Ascending aorta (tissue), 2 donors: ENCODE data around the gene BCL11A. TPM values are rescaled to one million over a fixed set of nuclear protein-coding genes. Genes with fewer than 3 reads are reported as not detected.

Experiments used
- DNase-seq, 2 donors: peaks; one replicate each; pipeline ENCODE4 v3.0.0-alpha.2; 2019; ENCODE audit warnings: low spot score in 2 of 2
- H3K27ac ChIP-seq, 2 donors: fragments of 200-600 bp; sonication (generic); one replicate each; pipeline ENCODE4 v1.5.1; 2016 to 2017; ENCODE audit warnings: mild to moderate bottlenecking in 1 of 2
- H3K27me3 ChIP-seq: fragments of 200-600 bp; sonication (generic); one replicate; pipeline ENCODE4 v1.5.1; 2017
- H3K36me3 ChIP-seq, 2 donors: fragments of 200-600 bp; sonication (generic); one replicate each; pipeline ENCODE4 v1.5.1; 2016
- H3K4me1 ChIP-seq, 2 donors: fragments of 200-600 bp; sonication (generic); one replicate each; pipeline ENCODE4 v1.5.1; 2016 to 2017; ENCODE audit warnings: mild to moderate bottlenecking in 1 of 2
- H3K4me3 ChIP-seq, 2 donors: fragments of 200-600 bp; sonication (generic); one replicate each; pipeline ENCODE4 v1.5.1; 2016 to 2017; ENCODE audit warnings: mild to moderate bottlenecking in 1 of 2
- H3K9me3 ChIP-seq, 2 donors: fragments of 200-600 bp; sonication (generic); one replicate each; pipeline ENCODE4 v1.5.1; 2016
- intact Hi-C: fragments of 100-400 bp; cut with DNase I; formaldehyde crosslinking; loops from one replicate; pipeline ENCODE4 v1.15.1; 2023
- total RNA-seq: library from RNA; depleted of rRNA; stranded (reverse); fragments of >200 nt; gene quantifications from one replicate; pipeline ENCODE4 v1.1.0, GENCODE V29; 2016
- TF ChIP-seq, protein P1 (sequence below), 3 experiments: fragments of 200-600 bp in 2 of 3; fragments of 450-650 bp in 1 of 3; sonication (generic) in 2 of 3; IDR thresholded peaks; one replicate each; pipeline ENCODE4 v1.5.1; 2016 to 2019; ENCODE audit warnings: antibody characterized with exemption in 3 of 3, mild to moderate bottlenecking in 1 of 3, moderate library complexity in 1 of 3

Gene BCL11A
- total RNA-seq, 1 donor from 2014 or later, result 0.11 TPM

DNA sequence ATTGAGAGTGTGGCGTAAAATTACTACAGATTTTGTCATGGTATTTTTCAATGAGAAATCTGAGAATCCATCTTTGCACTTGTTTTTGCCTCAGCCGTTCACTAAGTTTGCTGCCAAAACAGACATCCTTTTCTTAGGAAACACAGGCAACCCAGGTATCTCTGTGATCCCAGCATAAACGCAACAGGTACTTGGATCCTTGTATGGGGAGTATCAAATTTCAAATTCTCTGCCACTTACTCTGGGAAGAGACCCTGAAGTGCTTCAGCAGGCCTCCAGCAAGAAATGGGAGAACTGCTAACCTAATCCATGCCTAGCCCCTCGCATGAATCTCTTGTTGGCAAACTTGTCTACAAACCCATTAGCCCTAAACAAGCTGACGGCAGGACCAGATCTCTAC is 83.1 kb downstream of the BCL11A start:
- no peaks in the 10 kb centered on the region for H3K9me3 ChIP-seq
- no peaks in the 10 kb centered on the region for H3K27me3 ChIP-seq
- intact Hi-C loops, result no loop called here
- TF ChIP-seq, protein P1, sequence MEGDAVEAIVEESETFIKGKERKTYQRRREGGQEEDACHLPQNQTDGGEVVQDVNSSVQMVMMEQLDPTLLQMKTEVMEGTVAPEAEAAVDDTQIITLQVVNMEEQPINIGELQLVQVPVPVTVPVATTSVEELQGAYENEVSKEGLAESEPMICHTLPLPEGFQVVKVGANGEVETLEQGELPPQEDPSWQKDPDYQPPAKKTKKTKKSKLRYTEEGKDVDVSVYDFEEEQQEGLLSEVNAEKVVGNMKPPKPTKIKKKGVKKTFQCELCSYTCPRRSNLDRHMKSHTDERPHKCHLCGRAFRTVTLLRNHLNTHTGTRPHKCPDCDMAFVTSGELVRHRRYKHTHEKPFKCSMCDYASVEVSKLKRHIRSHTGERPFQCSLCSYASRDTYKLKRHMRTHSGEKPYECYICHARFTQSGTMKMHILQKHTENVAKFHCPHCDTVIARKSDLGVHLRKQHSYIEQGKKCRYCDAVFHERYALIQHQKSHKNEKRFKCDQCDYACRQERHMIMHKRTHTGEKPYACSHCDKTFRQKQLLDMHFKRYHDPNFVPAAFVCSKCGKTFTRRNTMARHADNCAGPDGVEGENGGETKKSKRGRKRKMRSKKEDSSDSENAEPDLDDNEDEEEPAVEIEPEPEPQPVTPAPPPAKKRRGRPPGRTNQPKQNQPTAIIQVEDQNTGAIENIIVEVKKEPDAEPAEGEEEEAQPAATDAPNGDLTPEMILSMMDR (IDR thresholded peaks at IDR 0.05), result no peak
- H3K36me3 ChIP-seq, result no peaks in the 10 kb centered on the region
- H3K4me1 ChIP-seq, result no peaks in the 10 kb centered on the region
- H3K4me3 ChIP-seq, result no peak overlapping the region
- DNase-seq, result no peak
- no peak overlapping the region for H3K27ac ChIP-seq

DNA sequence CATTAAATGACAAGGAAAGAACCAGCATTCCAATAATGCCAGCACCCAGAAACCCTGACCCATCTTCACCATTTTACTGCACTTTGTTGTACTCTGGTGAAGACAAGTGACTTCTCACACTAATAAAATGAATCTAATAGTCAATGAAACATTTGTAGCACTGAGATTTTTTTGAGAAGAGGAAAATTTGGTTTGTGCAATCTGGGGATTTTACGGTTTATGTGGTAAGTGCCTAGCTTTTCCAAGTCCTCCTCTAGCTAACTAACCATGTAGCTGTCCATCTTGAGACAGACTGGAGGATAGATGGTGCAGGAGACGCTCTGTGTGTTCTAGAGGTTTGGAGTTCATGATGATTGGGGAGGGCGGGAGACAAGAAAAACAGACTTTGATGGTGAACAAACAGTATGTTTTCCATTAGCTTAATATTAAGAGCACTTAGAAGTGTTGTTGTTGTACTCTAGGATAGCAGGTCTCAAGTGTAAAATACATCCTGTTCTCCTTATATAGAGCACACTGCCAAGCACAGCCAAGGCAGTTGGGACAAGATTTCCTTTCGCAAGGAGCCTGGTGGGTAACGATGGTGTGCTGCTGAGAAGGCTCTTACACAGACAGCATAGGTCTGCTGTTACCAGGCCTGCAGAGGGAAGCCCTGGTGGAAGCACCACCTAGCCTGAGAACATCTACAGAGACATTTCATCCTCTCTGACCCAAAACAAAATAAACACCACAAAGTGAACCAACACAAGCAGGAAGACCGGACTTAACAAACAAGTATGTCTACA is 83.7 kb downstream of the BCL11A start:
- H3K27ac ChIP-seq, result no peak overlapping the region
- intact Hi-C loops, result no loop called here
- no peaks in the 10 kb centered on the region for H3K9me3 ChIP-seq
- DNase-seq, result no peak
- H3K4me3 ChIP-seq, result no peak overlapping the region
- no peaks in the 10 kb centered on the region for H3K27me3 ChIP-seq
- H3K4me1 ChIP-seq, result no peaks in the 10 kb centered on the region
- no peaks in the 10 kb centered on the region for H3K36me3 ChIP-seq
- TF ChIP-seq, protein P1 (IDR thresholded peaks at IDR 0.05), result no peak

DNA sequence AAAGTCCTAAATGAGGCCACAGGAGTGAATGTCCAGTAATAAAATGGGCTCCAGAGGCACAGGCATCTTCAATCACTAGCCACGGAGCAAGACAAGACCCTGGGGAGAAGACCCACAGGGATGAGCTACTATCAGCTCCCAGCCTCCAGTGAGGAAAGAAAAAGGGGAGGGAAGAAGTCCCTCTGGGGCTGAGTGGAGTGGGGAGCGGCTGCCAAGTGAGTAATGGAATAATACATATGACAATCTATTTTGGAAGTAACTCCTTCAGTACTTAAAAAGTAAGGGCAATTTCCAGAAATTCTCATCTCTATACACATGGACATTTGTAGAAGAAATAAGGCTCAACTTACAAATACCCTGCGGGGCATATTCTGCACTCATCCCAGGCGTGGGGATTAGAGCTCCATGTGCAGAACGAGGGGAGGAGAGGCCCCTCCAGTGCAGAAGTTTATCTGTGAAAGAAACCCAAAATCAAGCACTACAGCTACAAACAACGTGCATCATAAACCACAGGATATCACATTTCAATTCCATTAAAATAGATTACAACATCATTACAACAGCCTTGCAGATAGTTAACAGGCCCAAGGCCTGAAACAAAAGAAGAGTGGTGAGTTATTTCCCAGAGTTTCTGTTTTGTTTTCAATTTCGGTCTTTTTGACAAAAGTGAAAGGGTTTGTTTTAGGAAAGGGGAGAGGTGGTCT is 84.9 kb downstream of the BCL11A start:
- intact Hi-C loops, result no loop called here
- no peaks in the 10 kb centered on the region for H3K27me3 ChIP-seq
- H3K4me1 ChIP-seq, result no peaks in the 10 kb centered on the region
- no peak for DNase-seq
- no peaks in the 10 kb centered on the region for H3K9me3 ChIP-seq
- H3K4me3 ChIP-seq, result no peak overlapping the region
- TF ChIP-seq, protein P1 (IDR thresholded peaks at IDR 0.05), result no peak
- no peak overlapping the region for H3K27ac ChIP-seq
- H3K36me3 ChIP-seq, result no peaks in the 10 kb centered on the region

DNA sequence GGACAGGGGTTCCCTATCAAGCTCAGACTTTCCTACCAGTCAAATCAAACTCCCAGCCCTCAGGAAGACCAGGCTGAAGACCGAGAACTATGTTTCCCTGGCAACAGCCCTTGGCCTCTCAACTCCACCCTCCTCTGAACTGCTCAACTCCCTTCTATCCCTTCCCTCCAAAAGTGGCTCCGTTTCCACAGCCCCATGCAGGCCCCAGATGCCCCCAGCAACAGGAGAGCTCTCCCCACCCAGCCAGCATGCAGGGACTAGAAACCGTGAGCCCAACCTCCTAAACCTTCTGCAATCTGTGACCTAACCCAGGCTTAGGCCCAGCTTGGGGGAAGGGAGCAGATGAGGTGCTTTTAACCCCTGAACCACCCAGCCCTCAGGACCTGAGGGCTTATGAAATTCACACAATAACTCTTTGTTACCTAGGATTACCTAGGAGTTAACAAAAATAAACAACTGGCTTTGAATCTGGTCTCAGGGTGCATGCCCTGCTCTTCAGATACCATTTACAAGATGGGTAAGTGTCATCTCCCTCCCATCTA is 87.2 kb downstream of the BCL11A start:
- intact Hi-C loops, result no loop called here

DNA sequence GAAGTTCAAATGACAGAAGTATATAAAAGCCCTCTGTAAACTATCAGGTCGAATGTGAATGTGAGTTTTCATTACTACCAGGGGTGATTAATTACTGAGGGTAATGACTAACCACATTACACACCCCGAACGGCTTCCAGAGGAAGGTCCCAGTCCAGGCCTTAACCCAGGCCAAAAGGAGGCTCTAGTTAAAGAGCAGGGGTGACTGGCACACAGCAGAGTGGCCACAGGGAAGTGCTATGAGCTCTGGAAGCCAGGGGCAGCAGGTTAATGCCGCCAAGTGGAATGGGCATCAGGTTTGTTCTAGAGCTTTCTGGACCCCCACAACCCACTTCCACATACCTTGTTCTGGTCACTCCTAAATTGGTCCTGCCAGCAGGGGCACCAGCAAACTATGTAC is 87.7 kb downstream of the BCL11A start:
- H3K4me1 ChIP-seq, result no peaks in the 10 kb centered on the region
- no peaks in the 10 kb centered on the region for H3K27me3 ChIP-seq
- no peaks in the 10 kb centered on the region for H3K9me3 ChIP-seq
- peak in 1 of 2 donors; percentile 15 for DNase-seq
- intact Hi-C loops, result no loop called here
- no peaks in the 10 kb centered on the region for H3K36me3 ChIP-seq
- no peak overlapping the region for H3K27ac ChIP-seq
- TF ChIP-seq, protein P1 (IDR thresholded peaks at IDR 0.05), result no peak
- H3K4me3 ChIP-seq, result no peak overlapping the region

More for the DNA sequence above, 87.2 kb downstream of the BCL11A start:
- H3K36me3 ChIP-seq, result no peaks in the 10 kb centered on the region
- no peak overlapping the region for H3K27ac ChIP-seq
- no peaks in the 10 kb centered on the region for H3K9me3 ChIP-seq
- H3K4me3 ChIP-seq, result no peak overlapping the region
- TF ChIP-seq, protein P1 (IDR thresholded peaks at IDR 0.05), result no peak
- H3K27me3 ChIP-seq, result no peaks in the 10 kb centered on the region
- H3K4me1 ChIP-seq, result no peaks in the 10 kb centered on the region
- peak in 1 of 2 donors; percentile 15 for DNase-seq
